ENCODE data around the gene C1QTNF1.
A peak's percentile ranks its signal among the peaks of the same experiment; 100 is the strongest.

GRCh38 chr17:78986048-78986648 is 37.8 kb upstream of the C1QTNF1 start:
- TF ChIP-seq POLR2A (IDR thresholded peaks at IDR 0.05) (no peak), CTCF (IDR thresholded peaks at IDR 0.05) (peak in 2 of 3 experiments; percentile 32 to 45)

Measured in testis (tissue), 2 donors.